ENCODE results near the gene RANBP3.

DNA sequence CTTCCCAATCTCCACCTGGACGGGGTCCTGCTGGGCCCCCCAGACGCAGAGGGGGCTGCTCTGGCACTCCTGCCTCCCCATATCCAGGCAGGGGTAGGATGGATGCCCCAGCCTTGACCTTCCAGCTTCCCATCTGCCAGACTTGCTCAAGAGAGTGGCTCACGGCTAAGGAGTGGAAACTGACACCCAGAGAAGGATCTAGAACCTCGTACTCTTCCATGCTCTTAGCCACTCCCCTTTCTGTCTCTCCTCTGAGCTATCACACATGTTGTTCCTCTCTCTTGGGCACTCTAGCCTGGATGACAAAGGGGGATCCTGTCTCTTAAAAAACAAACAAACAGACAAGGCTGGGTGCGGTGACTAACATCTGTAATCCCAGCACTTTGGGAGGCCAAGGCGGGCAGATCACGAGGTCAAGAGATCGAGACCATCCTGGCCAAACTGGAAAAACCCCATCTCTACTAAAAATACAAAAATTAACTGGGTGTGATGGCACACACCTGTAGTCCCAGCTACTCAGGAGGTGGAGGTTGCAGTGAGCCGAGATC is 95.4 kb downstream of the RANBP3 start:
- TF ChIP-seq EP300 (IDR thresholded peaks at IDR 0.05; ENCODE audit: low read depth) (no peak), POLR2A (IDR thresholded peaks at IDR 0.05) (no peak)
